SK-N-SH (cell line): ENCODE results near the gene UNC119. TPM values are rescaled to one million over a fixed set of nuclear protein-coding genes. Genes with fewer than 3 reads are reported as not detected.

Experiments used
- CTCF ChIA-PET: fragments of 300-600, 350-600 bp; formaldehyde crosslinking; extraction: SDS; loops from one replicate; lab custom pipeline; 2021; lab: Yijun Ruan, JAX
- POLR2A ChIA-PET: fragments of 350-600 bp; sonication (Branson Sonifier 250); formaldehyde crosslinking; extraction: SDS; loops from one replicate; lab custom pipeline; 2020; ENCODE audit warnings: antibody characterized with exemption, inconsistent platforms; lab: Yijun Ruan, JAX
- DNase-seq: peaks from one replicate; pipeline ENCODE4 v3.0.0; 2012
- H2AFZ ChIP-seq: fragments of 200-600 bp; sonication (generic); 2 replicates; pipeline ENCODE4 v1.8.1; 2016; ENCODE audit warnings: antibody characterized with exemption, mild to moderate bottlenecking, low read depth
- H3F3A ChIP-seq: fragments of 200-600 bp; sonication (generic); replicated peaks from 2 replicates; pipeline ENCODE3; 2016; ENCODE audit warnings: antibody characterized with exemption, mild to moderate bottlenecking; ENCODE audit not compliant: insufficient read depth
- H3K27ac ChIP-seq, 2 experiments: fragments of 200-500 bp in 1 of 2; fragments of 200-600 bp in 1 of 2; sonication (Bioruptor generic) in 1 of 2; sonication (generic), shearing (Covaris generic) in 1 of 2; 2 replicates each; pipeline versions ENCODE4 v1.5.1 to v1.6.1; 2014 to 2016; ENCODE audit warnings: low read depth in 2 of 2, inconsistent platforms in 1 of 2, low read length in 1 of 2, mild to moderate bottlenecking in 1 of 2, mixed read lengths in 1 of 2
- H3K27me3 ChIP-seq: fragments of 200-600 bp; sonication (generic), shearing (Covaris generic); 2 replicates; pipeline ENCODE4 v1.6.1; 2016; ENCODE audit warnings: mixed run types; ENCODE audit not compliant: insufficient read depth
- H3K36me3 ChIP-seq, 2 experiments: fragments of 200-500 bp in 1 of 2; fragments of 200-600 bp in 1 of 2; sonication (Bioruptor generic) in 1 of 2; sonication (generic) in 1 of 2; replicated peaks in 1 of 2; 2 replicates each; pipeline versions ENCODE3 to v1.5.1; 2014 to 2016; ENCODE audit warnings: low read length in 1 of 2, mild to moderate bottlenecking in 1 of 2; ENCODE audit not compliant: insufficient read depth in 2 of 2, control insufficient read depth in 1 of 2
- H3K4me1 ChIP-seq, 2 experiments: fragments of 200-500 bp in 1 of 2; fragments of 200-600 bp in 1 of 2; sonication (Bioruptor generic) in 1 of 2; sonication (generic), shearing (Covaris generic) in 1 of 2; 2 replicates each; pipeline versions ENCODE4 v1.5.1 to v1.6.1; 2014 to 2016; ENCODE audit warnings: low read depth in 1 of 2, low read length in 1 of 2, mixed run types in 1 of 2; ENCODE audit not compliant: insufficient read depth in 2 of 2, control insufficient read depth in 1 of 2
- H3K4me2 ChIP-seq: fragments of 200-600 bp; sonication (generic), shearing (Covaris generic); 2 replicates; pipeline ENCODE4 v1.6.1; 2017; ENCODE audit warnings: mixed run types
- H3K4me3 ChIP-seq, 2 experiments: fragments of 200-500 bp in 1 of 2; fragments of 200-600 bp in 1 of 2; sonication (Bioruptor generic) in 1 of 2; sonication (generic), shearing (Covaris generic) in 1 of 2; 2 replicates each; pipeline versions ENCODE4 v1.5.1 to v1.8.1; 2014 to 2016; ENCODE audit warnings: low read depth in 2 of 2, inconsistent platforms in 1 of 2, low read length in 1 of 2, mild to moderate bottlenecking in 1 of 2, mixed read lengths in 1 of 2, moderate library complexity in 1 of 2
- H3K79me2 ChIP-seq: fragments of 200-600 bp; sonication (generic); 2 replicates; pipeline ENCODE4 v1.8.1; 2017; ENCODE audit warnings: mild to moderate bottlenecking; ENCODE audit not compliant: insufficient read depth
- H3K9ac ChIP-seq: fragments of 200-600 bp; sonication (generic); 2 replicates; pipeline ENCODE4 v1.6.1; 2017; ENCODE audit warnings: mixed run types
- H3K9me2 ChIP-seq: fragments of 200-600 bp; sonication (generic); 2 replicates; pipeline ENCODE4 v1.6.1; 2017; ENCODE audit warnings: mixed run types
- H3K9me3 ChIP-seq: fragments of 200-600 bp; sonication (generic); 2 replicates; pipeline ENCODE4 v1.6.1; 2017; ENCODE audit warnings: mixed run types, mild to moderate bottlenecking, moderate library complexity
- H4K20me1 ChIP-seq: fragments of 200-600 bp; sonication (generic); 2 replicates; pipeline ENCODE4 v1.6.1; 2017; ENCODE audit warnings: mild to moderate bottlenecking, mixed run types; ENCODE audit not compliant: insufficient read depth
- CHD2 ChIP-seq: fragments of 150-350 bp; IDR thresholded peaks from 2 replicates; pipeline ENCODE4 v1.6.1; 2018; ENCODE audit warnings: low read length; ENCODE audit not compliant: partially characterized antibody
- ELF1 ChIP-seq: IDR thresholded peaks from 2 replicates; pipeline ENCODE4 v1.4.0; 2012
- EP300 ChIP-seq, 2 experiments: IDR thresholded peaks; 2 replicates each; pipeline versions ENCODE4 v1.4.0 to v1.6.1; 2012; ENCODE audit warnings: borderline replicate concordance in 1 of 2, low read depth in 1 of 2, low read length in 1 of 2
- EZH2phosphoT487 ChIP-seq: fragments of 200-600 bp; sonication (generic); IDR thresholded peaks from 2 replicates; pipeline ENCODE4 v1.6.1; 2017; ENCODE audit warnings: low read depth, mixed run types, mild to moderate bottlenecking, antibody characterized with exemption, moderate library complexity, borderline replicate concordance
- FOSL2 ChIP-seq: IDR thresholded peaks from 2 replicates; pipeline ENCODE4 v1.4.0; 2012; ENCODE audit warnings: low read depth, mild to moderate bottlenecking, moderate library complexity, borderline replicate concordance
- FOXJ3 ChIP-seq: sonication (generic); formaldehyde crosslinking; IDR thresholded peaks from 2 replicates; pipeline ENCODE4 v1.5.1; 2020; ENCODE audit warnings: mild to moderate bottlenecking, missing genetic modification reagents
- GABPA ChIP-seq: IDR thresholded peaks from 2 replicates; pipeline ENCODE4 v1.4.0; 2012; ENCODE audit warnings: low read depth, mild to moderate bottlenecking
- IRF3 ChIP-seq: fragments of 150-350 bp; IDR thresholded peaks from 2 replicates; pipeline ENCODE4 v1.6.1; 2016; ENCODE audit warnings: mild to moderate bottlenecking, low read depth, low read length
- JUND ChIP-seq: IDR thresholded peaks from 2 replicates; pipeline ENCODE4 v1.4.0; 2012
- MAX ChIP-seq: IDR thresholded peaks from 2 replicates; pipeline ENCODE4 v1.4.0; 2012; ENCODE audit warnings: low read depth
- MEF2A ChIP-seq: IDR thresholded peaks from 2 replicates; pipeline ENCODE4 v1.4.0; 2012; ENCODE audit warnings: low read depth, borderline replicate concordance
- NFIC ChIP-seq: IDR thresholded peaks from 2 replicates; pipeline ENCODE4 v1.4.0; 2012; ENCODE audit warnings: borderline replicate concordance
- NRF1 ChIP-seq: IDR thresholded peaks from 2 replicates; pipeline ENCODE4 v1.6.1; 2012; ENCODE audit warnings: low read depth, mild to moderate bottlenecking, low read length
- PBX3 ChIP-seq: IDR thresholded peaks from 2 replicates; pipeline ENCODE4; 2012
- RFX5 ChIP-seq: IDR thresholded peaks from 2 replicates; pipeline ENCODE4 v1.6.1; 2012; ENCODE audit warnings: mild to moderate bottlenecking, improper control_type of control experiment, low read length
- SIN3A ChIP-seq: IDR thresholded peaks from 2 replicates; pipeline ENCODE4 v1.6.1; 2012; ENCODE audit warnings: low read depth, mild to moderate bottlenecking, low read length, moderate library complexity, borderline replicate concordance
- TAF1 ChIP-seq: IDR thresholded peaks from 2 replicates; pipeline ENCODE4 v1.6.1; 2012; ENCODE audit warnings: low read depth, mild to moderate bottlenecking, low read length, moderate library complexity, borderline replicate concordance
- TCF12 ChIP-seq: IDR thresholded peaks from 2 replicates; pipeline ENCODE4 v1.4.0; 2012
- USF1 ChIP-seq: IDR thresholded peaks from 2 replicates; pipeline ENCODE4 v1.4.0; 2012; ENCODE audit warnings: low read depth, borderline replicate concordance
- ZBTB33 ChIP-seq: IDR thresholded peaks from 2 replicates; pipeline ENCODE4 v1.4.0; 2012; ENCODE audit warnings: low read depth, borderline replicate concordance
- WGBS: methylation state at CpG from one replicate; pipeline ENCODE4 v1.1.6; 2017; ENCODE audit warnings: low lambda C conversion rate; 5-methylcytosine and 5-hydroxymethylcytosine counted together
- polyA plus RNA-seq, 3 experiments: library from polyadenylated mRNA; depleted of rRNA; stranded (reverse); fragments of >200 nt; gene quantifications; 2 replicates each; pipeline ENCODE4 v1.2.3, GENCODE V29; 2012

UNC119 gene
- polyA plus RNA-seq, 1 of the 3 experiments (the other 2 are of a cell fraction), result 89.9 TPM

GRCh38 chr17:28520687-28521086 is 31.7 kb downstream of the UNC119 start:
- Histone ChIP-seq H3K4me3 (no peak overlapping the region), H3F3A (no peaks in the 10 kb centered on the region), H3K79me2 (no peaks in the 10 kb centered on the region), H3K27me3 (no peaks in the 10 kb centered on the region), H3K9ac (no peak overlapping the region), H3K4me2 (no peak overlapping the region), H3K9me3 (no peaks in the 10 kb centered on the region), H3K9me2 (no peaks in the 10 kb centered on the region), H3K27ac (no peak overlapping the region), H4K20me1 (no peaks in the 10 kb centered on the region), H3K36me3 (no peaks in the 10 kb centered on the region), H2AFZ (no peak overlapping the region), H3K4me1 (no peaks in the 10 kb centered on the region)
- CTCF ChIA-PET, result interaction anchor here (1.1 to 2.9 kb wide), 6 partner anchors 15 to 28 kb away, joined by 3 to 14 read pairs (median 4); no protein-coding TSS in a partner anchor
- TF ChIP-seq NRF1 (no peak), EZH2phosphoT487 (no peak), ELF1 (no peak), FOSL2 (no peak), SIN3A (no peak), CHD2 (no peak), PBX3 (no peak), MEF2A (no peak), JUND (no peak), EP300 (IDR thresholded peaks at IDR 0.05; ENCODE audit: borderline replicate concordance in 1 of 2, low read depth in 1 of 2, low read length in 1 of 2) (no peak), IRF3 (no peak), RFX5 (no peak), TCF12 (no peak), FOXJ3 (CRISPR knock-in tag) (no peak), USF1 (no peak), GABPA (no peak), NFIC (no peak), MAX (no peak), TAF1 (no peak), ZBTB33 (no peak)
- no peak for DNase-seq
- WGBS, result 71% methylated on average over 2 of the region's 6 CpGs
- POLR2A ChIA-PET, result no interaction called here
